Liver (tissue), 9 donors: ENCODE results near the gene MYOC. TPM values are rescaled to one million over a fixed set of nuclear protein-coding genes. Genes with fewer than 3 reads are reported as not detected.
A peak's percentile ranks its signal among the peaks of the same experiment; 100 is the strongest.

Experiments used
- DNase-seq: peaks from one replicate; pipeline ENCODE4 v3.0.0-alpha.2; 2017; ENCODE audit warnings: low spot score
- H3K27ac ChIP-seq, 2 donors: one replicate each; pipeline ENCODE4 v1.7.0; 2013; ENCODE audit warnings: inconsistent platforms in 2 of 2, low read length in 2 of 2, control low read depth in 1 of 2, low read depth in 1 of 2, mild to moderate bottlenecking in 1 of 2
- H3K27me3 ChIP-seq, 4 donors: one replicate each; pipeline versions ENCODE4 v1.6.1 to v1.7.0; 2013; ENCODE audit warnings: low read length in 3 of 4, inconsistent platforms in 1 of 4, mild to moderate bottlenecking in 1 of 4, moderate library complexity in 1 of 4; ENCODE audit not compliant: control insufficient read depth in 4 of 4, insufficient read depth in 4 of 4
- H3K36me3 ChIP-seq, 4 donors: one replicate each; pipeline versions ENCODE4 v1.6.1 to v1.7.0; 2013; ENCODE audit warnings: low read length in 3 of 4, mild to moderate bottlenecking in 3 of 4, low read depth in 1 of 4, moderate library complexity in 1 of 4; ENCODE audit not compliant: control insufficient read depth in 4 of 4, insufficient read depth in 3 of 4
- H3K4me1 ChIP-seq, 4 donors: one replicate each; pipeline versions ENCODE4 v1.6.1 to v1.7.0; 2013; ENCODE audit warnings: low read length in 3 of 4, mild to moderate bottlenecking in 3 of 4, moderate library complexity in 1 of 4; ENCODE audit not compliant: control insufficient read depth in 4 of 4, insufficient read depth in 4 of 4
- H3K4me3 ChIP-seq, 3 donors: one replicate each; pipeline versions ENCODE4 v1.6.1 to v1.7.0; 2013; ENCODE audit warnings: low read length in 3 of 3, control low read depth in 1 of 3, low read depth in 1 of 3, mild to moderate bottlenecking in 1 of 3
- H3K9ac ChIP-seq, 2 donors: one replicate each; pipeline ENCODE4 v1.7.0; 2013; ENCODE audit warnings: low read length in 2 of 2, mild to moderate bottlenecking in 2 of 2, moderate library complexity in 2 of 2, control low read depth in 1 of 2, low read depth in 1 of 2
- H3K9me3 ChIP-seq, 4 donors: one replicate each; pipeline versions ENCODE4 v1.6.1 to v1.7.0; 2013; ENCODE audit warnings: low read length in 3 of 4; ENCODE audit not compliant: control insufficient read depth in 4 of 4
- ATF3 ChIP-seq: IDR thresholded peaks from 2 replicates; pipeline ENCODE4 v1.6.1; 2016; ENCODE audit warnings: antibody characterized with exemption
- EGR1 ChIP-seq, 2 donors: IDR thresholded peaks; 2 replicates each; pipeline ENCODE4 v1.6.1; 2016 to 2018; ENCODE audit warnings: antibody characterized with exemption in 2 of 2, low read depth in 2 of 2
- FOXA1 ChIP-seq: IDR thresholded peaks from 2 replicates; pipeline ENCODE4 v1.6.1; 2016; ENCODE audit warnings: antibody characterized with exemption
- HNF4A ChIP-seq, 2 donors: conservative IDR thresholded peaks; 2 replicates each; pipeline ENCODE4 v1.6.1; 2016; ENCODE audit warnings: antibody characterized with exemption in 2 of 2, mild to moderate bottlenecking in 2 of 2
- HNF4G ChIP-seq: IDR thresholded peaks from 2 replicates; pipeline ENCODE4 v1.6.1; 2016; ENCODE audit warnings: antibody characterized with exemption
- NR2F2 ChIP-seq: IDR thresholded peaks from 2 replicates; pipeline ENCODE4 v1.6.1; 2016; ENCODE audit warnings: antibody characterized with exemption
- RAD21 ChIP-seq, 2 donors: IDR thresholded peaks; 2 replicates each; pipeline ENCODE4 v1.6.1; 2016; ENCODE audit warnings: antibody characterized with exemption in 2 of 2, mild to moderate bottlenecking in 2 of 2
- REST ChIP-seq: IDR thresholded peaks from 2 replicates; pipeline ENCODE4 v1.6.1; 2016; ENCODE audit warnings: antibody characterized with exemption, mild to moderate bottlenecking
- RXRA ChIP-seq, 2 donors: IDR thresholded peaks; 2 replicates each; pipeline ENCODE4 v1.6.1; 2017 to 2018; ENCODE audit warnings: antibody characterized with exemption in 2 of 2, mild to moderate bottlenecking in 1 of 2
- SP1 ChIP-seq: IDR thresholded peaks from 2 replicates; pipeline ENCODE4 v1.6.1; 2018; ENCODE audit warnings: antibody characterized with exemption, mild to moderate bottlenecking
- YY1 ChIP-seq: IDR thresholded peaks from 2 replicates; pipeline ENCODE4 v1.6.1; 2016; ENCODE audit warnings: antibody characterized with exemption, mild to moderate bottlenecking
- WGBS: extraction: QIAGEN DNeasy Blood & Tissue Kit; methylation state at CpG from one replicate; pipeline ENCODE4 v1.1.7; 2013; 5-methylcytosine and 5-hydroxymethylcytosine counted together
- polyA plus RNA-seq, 2 donors: library from polyadenylated mRNA; stranded (reverse) in 1 of 2; unstranded in 1 of 2; fragments of 200-250 nt in 1 of 2; fragments of >200 nt in 1 of 2; fragmentation: Nextera tagmentation in 1 of 2; extraction: Ambion mirVana in 1 of 2; gene quantifications; one replicate each; pipeline versions ENCODE4 v1.2.1 to v1.2.3, GENCODE V29; 2013 to 2015
- total RNA-seq, 2 donors: library from RNA; depleted of rRNA; stranded (reverse); fragments of >200 nt; gene quantifications; one replicate each; pipeline ENCODE4 v1.2.3, GENCODE V29; 2014
- TF ChIP-seq, protein P1 (sequence below): fragments of 150-350 bp; IDR thresholded peaks from 2 replicates; pipeline ENCODE4 v1.5.1; 2017; ENCODE audit warnings: improper control_type of control experiment, low read depth, low read length; ENCODE audit not compliant: missing input control
- donor health status: healthy.
- donor health status: healthy.
- donor health status: healthy.
- donor health status: healthy.
- donor health status: healthy.

MYOC gene
- total and polyA plus RNA-seq, 4 donors, result 0.17 to 0.18 TPM; not detected in 2

- DNase-seq, result no peak
- no peak overlapping the region for H3K4me3 ChIP-seq
- H3K27me3 ChIP-seq, result no peaks in the 10 kb centered on the region
- peaks cover 0 to 15% (median 13%) of the 10 kb centered on the region in 4 donors for H3K4me1 ChIP-seq
- H3K9me3 ChIP-seq, result no peaks in the 10 kb centered on the region
- H3K36me3 ChIP-seq, result no peaks in the 10 kb centered on the region
- TF ChIP-seq HNF4G (no peak), ATF3 (no peak), YY1 (peak; percentile 33), NR2F2 (peak; percentile 56), FOXA1 (no peak)
- H3K27ac ChIP-seq, result peak overlapping the region; percentile 36 to 71
- H3K9ac ChIP-seq, result no peak overlapping the region
- WGBS, result 39% methylated on average over 8 of the region's 8 CpGs
Measured at GRCh38 chr1:171645553-171646248, 6.8 kb downstream of the MYOC start.

DNA sequence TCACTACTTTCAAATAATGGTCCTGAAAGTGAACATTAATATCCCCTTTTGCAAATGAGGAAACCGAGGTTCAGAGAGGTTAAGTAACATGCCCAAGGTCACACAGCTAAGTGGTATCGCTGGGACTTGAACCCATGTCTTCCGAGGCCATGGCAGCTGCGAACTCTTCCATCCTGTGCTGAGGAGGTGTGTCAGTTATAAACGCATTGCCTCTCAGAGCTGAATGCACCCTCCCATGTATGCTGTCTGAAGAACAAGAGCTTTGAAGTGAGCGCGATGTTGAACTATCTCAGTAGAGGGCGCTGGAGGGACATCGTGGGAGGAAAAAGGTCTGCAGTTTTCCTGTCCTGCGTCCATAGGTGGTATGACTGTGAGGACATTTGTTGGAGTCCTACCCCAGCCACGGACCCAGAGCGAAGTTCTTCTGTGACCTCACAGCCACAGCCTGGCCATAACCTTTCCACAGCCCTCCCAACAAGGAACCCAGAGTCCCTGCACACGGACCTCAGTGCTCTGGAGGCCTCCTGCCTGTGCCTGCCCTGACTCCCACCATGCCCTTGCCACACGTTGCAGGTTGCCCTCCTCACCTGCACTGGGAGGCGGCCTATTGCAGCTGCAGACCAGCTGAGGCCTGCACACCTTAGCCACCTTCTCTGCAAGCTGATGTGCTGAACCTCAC lies 7.5 kb downstream of the MYOC start:
- H3K36me3 ChIP-seq, result no peaks in the 10 kb centered on the region
- H3K9me3 ChIP-seq, result no peaks in the 10 kb centered on the region
- H3K27ac ChIP-seq, result peak overlapping the region; percentile 36 to 71
- WGBS, result 13% methylated on average over 15 of the region's 15 CpGs
- H3K9ac ChIP-seq, result no peak overlapping the region
- H3K27me3 ChIP-seq, result no peaks in the 10 kb centered on the region
- no peak overlapping the region for H3K4me3 ChIP-seq
- TF ChIP-seq EGR1 (IDR thresholded peaks at IDR 0.05; ENCODE audit: low read depth in 2 of 2) (no peak), RXRA (IDR thresholded peaks at IDR 0.05) (peak; percentile 20 to 49), RAD21 (IDR thresholded peaks at IDR 0.05) (peak; percentile 97 to 99), REST (no peak), HNF4A (conservative IDR thresholded peaks at IDR 0.05) (peak; percentile 37 to 56), YY1 (peak; percentile 18), SP1 (peak; percentile 50)
- TF ChIP-seq, protein P1, sequence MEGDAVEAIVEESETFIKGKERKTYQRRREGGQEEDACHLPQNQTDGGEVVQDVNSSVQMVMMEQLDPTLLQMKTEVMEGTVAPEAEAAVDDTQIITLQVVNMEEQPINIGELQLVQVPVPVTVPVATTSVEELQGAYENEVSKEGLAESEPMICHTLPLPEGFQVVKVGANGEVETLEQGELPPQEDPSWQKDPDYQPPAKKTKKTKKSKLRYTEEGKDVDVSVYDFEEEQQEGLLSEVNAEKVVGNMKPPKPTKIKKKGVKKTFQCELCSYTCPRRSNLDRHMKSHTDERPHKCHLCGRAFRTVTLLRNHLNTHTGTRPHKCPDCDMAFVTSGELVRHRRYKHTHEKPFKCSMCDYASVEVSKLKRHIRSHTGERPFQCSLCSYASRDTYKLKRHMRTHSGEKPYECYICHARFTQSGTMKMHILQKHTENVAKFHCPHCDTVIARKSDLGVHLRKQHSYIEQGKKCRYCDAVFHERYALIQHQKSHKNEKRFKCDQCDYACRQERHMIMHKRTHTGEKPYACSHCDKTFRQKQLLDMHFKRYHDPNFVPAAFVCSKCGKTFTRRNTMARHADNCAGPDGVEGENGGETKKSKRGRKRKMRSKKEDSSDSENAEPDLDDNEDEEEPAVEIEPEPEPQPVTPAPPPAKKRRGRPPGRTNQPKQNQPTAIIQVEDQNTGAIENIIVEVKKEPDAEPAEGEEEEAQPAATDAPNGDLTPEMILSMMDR, result peak; percentile 84
- peak; percentile 77 for DNase-seq
- H3K4me1 ChIP-seq, result peaks cover 0 to 15% (median 13%) of the 10 kb centered on the region in 4 donors
